Calu3 (cell line): Measurements from ENCODE around the gene CHD1. TPM values are rescaled to one million over a fixed set of nuclear protein-coding genes. Genes with fewer than 3 reads are reported as not detected.
A peak's percentile ranks its signal among the peaks of the same experiment; 100 is the strongest.

ENCODE experiments used
- BruUV-seq: library from RNA; stranded (reverse); fragments of 400-500 nt; replicated peaks from 2 replicates; lab custom pipeline; 2021; lab: Mats Ljungman, UMichigan
- CTCF ChIA-PET: fragments of 300-600 bp; sonication (Branson Sonifier 250); formaldehyde crosslinking; loops from one replicate; lab custom pipeline; 2022; ENCODE audit warnings: antibody characterized with exemption; lab: Charles Lee
- DNase-seq: peaks from one replicate; pipeline ENCODE4 v3.0.0; 2022
- H3K27ac Mint-ChIP-seq: one replicate; pipeline ENCODE4 v1.8.0; 2022; ENCODE audit warnings: mixed read lengths; ENCODE audit not compliant: unreplicated experiment
- H3K27me3 Mint-ChIP-seq: one replicate; pipeline ENCODE4 v1.8.0; 2022; ENCODE audit warnings: mixed read lengths; ENCODE audit not compliant: unreplicated experiment
- H3K36me3 Mint-ChIP-seq: one replicate; pipeline ENCODE4 v1.8.0; 2022; ENCODE audit warnings: mild to moderate bottlenecking, moderate library complexity, mixed read lengths; ENCODE audit not compliant: insufficient read depth, unreplicated experiment
- H3K4me1 Mint-ChIP-seq: one replicate; pipeline ENCODE4 v1.8.0; 2022; ENCODE audit warnings: mild to moderate bottlenecking, low read depth, mixed read lengths; ENCODE audit not compliant: unreplicated experiment
- H3K4me3 Mint-ChIP-seq: one replicate; pipeline ENCODE4 v1.8.0; 2022; ENCODE audit warnings: mild to moderate bottlenecking, low read depth, moderate library complexity, mixed read lengths; ENCODE audit not compliant: unreplicated experiment
- H3K9me3 Mint-ChIP-seq: one replicate; pipeline ENCODE4 v1.8.0; 2022; ENCODE audit warnings: low read depth, mixed read lengths; ENCODE audit not compliant: unreplicated experiment
- CTCF ChIP-seq: fragments of 200-600 bp; IDR thresholded peaks from one replicate; pipeline ENCODE4 v1.8.0; 2022; ENCODE audit warnings: antibody characterized with exemption; ENCODE audit not compliant: unreplicated experiment
- intact Hi-C: fragments of 100-400 bp; cut with micrococcal nuclease; formaldehyde crosslinking; loops from one replicate; pipeline ENCODE4 v1.10.0; 2022; ENCODE audit not compliant: unreplicated experiment
- total RNA-seq: library from RNA; stranded (reverse); gene quantifications from 2 replicates; pipeline ENCODE4 v1.2.3, GENCODE V29; 2022

The CHD1 gene
- total RNA-seq, 1 experiment from 2014 or later: 79.7 TPM

- H3K4me1 Mint-ChIP-seq: no peaks in the 10 kb centered on the region
- H3K27ac Mint-ChIP-seq: no peak overlapping the region
- intact Hi-C loops: loop anchor here (1.0 to 10.0 kb wide), 4 partner anchors 54 to 1595 kb away; partner anchors contain the start of gene RGMB
- peak; percentile 39 for DNase-seq
- no peak overlapping the region for H3K4me3 Mint-ChIP-seq
- peak; percentile 29 for TF ChIP-seq CTCF
- no peaks in the 10 kb centered on the region for H3K9me3 Mint-ChIP-seq
- CTCF ChIA-PET: no interaction called here
- no peaks in the 10 kb centered on the region for H3K36me3 Mint-ChIP-seq
- H3K27me3 Mint-ChIP-seq: no peaks in the 10 kb centered on the region
- no TSS peak for BruUV-seq
These were observed 101.6 kb downstream of the CHD1 start for GRCh38 chr5:98827161-98827560.

GRCh38 chr5:98825582-98826375, 103.0 kb downstream of the CHD1 start:
- intact Hi-C loops: loop anchor here (5.0 to 10.0 kb wide), 2 partner anchors 1401 to 1593 kb away; no protein-coding TSS in a partner anchor
- Mint-ChIP-seq H3K4me1 (no peaks in the 10 kb centered on the region), H3K9me3 (peaks cover 5% of the 10 kb centered on the region), H3K36me3 (no peaks in the 10 kb centered on the region), H3K27ac (no peak overlapping the region), H3K27me3 (no peaks in the 10 kb centered on the region), H3K4me3 (no peak overlapping the region)
- CTCF ChIA-PET: no interaction called here
- TF ChIP-seq CTCF: no peak
- BruUV-seq: no TSS peak
- DNase-seq: no peak

- CTCF ChIA-PET: interaction anchor here (0.6 kb wide), 2 partner anchors 342 to 1295 kb away, joined by 3 read pairs; no protein-coding TSS in a partner anchor
- H3K9me3 Mint-ChIP-seq: peaks cover 11% of the 10 kb centered on the region
- H3K27ac Mint-ChIP-seq: no peak overlapping the region
- no peak overlapping the region for H3K4me3 Mint-ChIP-seq
- no peaks in the 10 kb centered on the region for H3K27me3 Mint-ChIP-seq
- peak; percentile 73 for DNase-seq
- intact Hi-C loops: loop anchor here (10.0 kb wide), 1 partner anchor 172 kb away; no protein-coding TSS in a partner anchor
- BruUV-seq: no TSS peak
- TF ChIP-seq CTCF: no peak
- no peaks in the 10 kb centered on the region for H3K36me3 Mint-ChIP-seq
- peaks cover 14% of the 10 kb centered on the region for H3K4me1 Mint-ChIP-seq
These were observed 112.1 kb downstream of the CHD1 start for GRCh38 chr5:98816582-98817222.

GRCh38 chr5:98813755-98814154, 115.1 kb downstream of the CHD1 start:
- no peaks in the 10 kb centered on the region for H3K36me3 Mint-ChIP-seq
- intact Hi-C loops: loop anchor here (10.0 kb wide), 1 partner anchor 169 kb away; no protein-coding TSS in a partner anchor
- H3K27me3 Mint-ChIP-seq: no peaks in the 10 kb centered on the region
- peaks cover 14% of the 10 kb centered on the region for H3K4me1 Mint-ChIP-seq
- no peak overlapping the region for H3K27ac Mint-ChIP-seq
- H3K9me3 Mint-ChIP-seq: peaks cover 3% of the 10 kb centered on the region
- BruUV-seq: no TSS peak
- TF ChIP-seq CTCF: no peak
- no peak for DNase-seq
- CTCF ChIA-PET: no interaction called here
- H3K4me3 Mint-ChIP-seq: no peak overlapping the region
